Measurements from ENCODE around the gene VSTM2B.

Gene VSTM2B

GRCh38 chr19:29583196-29583999, 57.6 kb downstream of the VSTM2B start:
- no peak overlapping the region for H3K9ac ChIP-seq (ENCODE audit: low read length in 2 of 2)
- peaks cover 0 to 9% of the 10 kb centered on the region in 2 donors for H3K27me3 ChIP-seq (ENCODE audit: control insufficient read depth in 1 of 2, insufficient read depth in 2 of 2, low read length in 2 of 2)
- peaks cover 2 to 3% of the 10 kb centered on the region in 2 donors for H3K9me3 ChIP-seq (ENCODE audit: control insufficient read depth in 2 of 2, low read length in 2 of 2)
- H3K4me1 ChIP-seq (ENCODE audit: control insufficient read depth, insufficient read depth, low read length) = no peaks in the 10 kb centered on the region
- H3K27ac ChIP-seq (ENCODE audit: low read length) = no peak overlapping the region
- no peaks in the 10 kb centered on the region for H3K36me3 ChIP-seq (ENCODE audit: control insufficient read depth in 2 of 2, insufficient read depth in 2 of 2, low read length in 2 of 2)
- H3K4me3 ChIP-seq (ENCODE audit: low read length in 2 of 2) = no peak overlapping the region

DNA sequence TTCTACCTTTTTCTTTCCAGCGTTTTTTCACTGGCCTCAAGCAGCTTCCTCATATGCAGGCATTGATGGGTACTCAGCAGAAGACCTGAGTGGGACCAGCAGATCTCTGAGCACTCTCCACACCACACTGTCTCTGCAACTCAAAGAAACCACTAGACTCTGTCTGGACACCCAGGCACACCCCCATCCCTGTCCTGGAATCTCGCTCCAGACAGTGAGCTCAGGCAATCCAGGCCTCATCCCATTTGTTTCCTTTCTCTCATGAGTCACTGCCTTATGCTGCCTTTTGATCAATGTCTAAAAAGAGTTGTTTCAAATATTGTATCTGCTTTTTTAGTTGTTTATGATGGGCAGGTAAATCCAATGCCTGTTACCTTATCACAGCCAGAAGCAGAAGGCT, 60.6 kb downstream of the VSTM2B start:
- Histone ChIP-seq H3K9ac (ENCODE audit: low read length in 2 of 2) (no peak overlapping the region), H3K9me3 (ENCODE audit: control insufficient read depth in 2 of 2, low read length in 2 of 2) (peaks cover 2 to 3% of the 10 kb centered on the region in 2 donors), H3K27me3 (ENCODE audit: control insufficient read depth in 1 of 2, insufficient read depth in 2 of 2, low read length in 2 of 2) (peaks cover 0 to 14% of the 10 kb centered on the region in 2 donors), H3K4me3 (ENCODE audit: low read length in 2 of 2) (no peak overlapping the region), H3K27ac (ENCODE audit: low read length) (no peak overlapping the region), H3K4me1 (ENCODE audit: control insufficient read depth, insufficient read depth, low read length) (no peaks in the 10 kb centered on the region), H3K36me3 (ENCODE audit: control insufficient read depth in 2 of 2, insufficient read depth in 2 of 2, low read length in 2 of 2) (no peaks in the 10 kb centered on the region)

GRCh38 chr19:29587059-29587458, 61.3 kb downstream of the VSTM2B start:
- H3K27ac ChIP-seq (ENCODE audit: low read length) = no peak overlapping the region
- no peak overlapping the region for H3K4me3 ChIP-seq (ENCODE audit: low read length in 2 of 2)
- no peak overlapping the region for H3K9ac ChIP-seq (ENCODE audit: low read length in 2 of 2)
- no peaks in the 10 kb centered on the region for H3K4me1 ChIP-seq (ENCODE audit: control insufficient read depth, insufficient read depth, low read length)
- peaks cover 0 to 16% of the 10 kb centered on the region in 2 donors for H3K27me3 ChIP-seq (ENCODE audit: control insufficient read depth in 1 of 2, insufficient read depth in 2 of 2, low read length in 2 of 2)
- H3K36me3 ChIP-seq (ENCODE audit: control insufficient read depth in 2 of 2, insufficient read depth in 2 of 2, low read length in 2 of 2) = no peaks in the 10 kb centered on the region
- H3K9me3 ChIP-seq (ENCODE audit: control insufficient read depth in 2 of 2, low read length in 2 of 2) = peaks cover 2 to 3% of the 10 kb centered on the region in 2 donors

GRCh38 chr19:29587518-29587986, 61.8 kb downstream of the VSTM2B start:
- no peaks in the 10 kb centered on the region for H3K4me1 ChIP-seq (ENCODE audit: control insufficient read depth, insufficient read depth, low read length)
- no peak overlapping the region for H3K9ac ChIP-seq (ENCODE audit: low read length in 2 of 2)
- peaks cover 0 to 2% of the 10 kb centered on the region in 2 donors for H3K9me3 ChIP-seq (ENCODE audit: control insufficient read depth in 2 of 2, low read length in 2 of 2)
- no peak overlapping the region for H3K27ac ChIP-seq (ENCODE audit: low read length)
- peaks cover 0 to 16% of the 10 kb centered on the region in 2 donors for H3K27me3 ChIP-seq (ENCODE audit: control insufficient read depth in 1 of 2, insufficient read depth in 2 of 2, low read length in 2 of 2)
- H3K36me3 ChIP-seq (ENCODE audit: control insufficient read depth in 2 of 2, insufficient read depth in 2 of 2, low read length in 2 of 2) = no peaks in the 10 kb centered on the region
- no peak overlapping the region for H3K4me3 ChIP-seq (ENCODE audit: low read length in 2 of 2)

- no peak overlapping the region for H3K9ac ChIP-seq (ENCODE audit: low read length in 2 of 2)
- H3K9me3 ChIP-seq (ENCODE audit: control insufficient read depth in 2 of 2, low read length in 2 of 2) = peaks cover 0 to 2% of the 10 kb centered on the region in 2 donors
- H3K4me1 ChIP-seq (ENCODE audit: control insufficient read depth, insufficient read depth, low read length) = no peaks in the 10 kb centered on the region
- H3K27ac ChIP-seq (ENCODE audit: low read length) = no peak overlapping the region
- H3K4me3 ChIP-seq (ENCODE audit: low read length in 2 of 2) = no peak overlapping the region
- no peaks in the 10 kb centered on the region for H3K36me3 ChIP-seq (ENCODE audit: control insufficient read depth in 2 of 2, insufficient read depth in 2 of 2, low read length in 2 of 2)
- peaks cover 2 to 14% of the 10 kb centered on the region in 2 donors for H3K27me3 ChIP-seq (ENCODE audit: control insufficient read depth in 1 of 2, insufficient read depth in 2 of 2, low read length in 2 of 2)
Observed at GRCh38 chr19:29588095-29588494, 62.3 kb downstream of the VSTM2B start.

DNA sequence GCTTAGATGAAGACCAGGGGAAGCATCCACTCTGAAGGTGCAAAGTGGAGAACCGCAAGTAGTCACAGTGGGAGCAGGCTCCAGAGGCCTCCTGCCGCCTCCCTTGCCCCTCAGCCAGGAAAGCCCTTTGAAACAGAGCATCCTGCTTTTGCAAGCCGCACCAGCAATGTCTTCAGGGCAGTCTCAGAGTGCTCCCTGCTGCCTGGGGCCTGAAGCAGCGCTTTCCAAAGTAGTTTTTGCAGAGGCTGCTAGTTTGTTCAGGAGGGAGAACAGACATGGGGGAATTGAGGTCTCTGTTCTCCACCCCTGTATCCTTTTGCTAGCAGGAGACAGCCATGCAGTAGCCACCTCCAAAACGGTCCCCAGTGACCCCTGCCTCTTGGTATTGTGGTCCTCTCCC, 64.5 kb downstream of the VSTM2B start:
- peaks cover 2 to 18% of the 10 kb centered on the region in 2 donors for H3K27me3 ChIP-seq (ENCODE audit: control insufficient read depth in 1 of 2, insufficient read depth in 2 of 2, low read length in 2 of 2)
- no peak overlapping the region for H3K4me3 ChIP-seq (ENCODE audit: low read length in 2 of 2)
- H3K4me1 ChIP-seq (ENCODE audit: control insufficient read depth, insufficient read depth, low read length) = no peaks in the 10 kb centered on the region
- no peaks in the 10 kb centered on the region for H3K9me3 ChIP-seq (ENCODE audit: control insufficient read depth in 2 of 2, low read length in 2 of 2)
- no peak overlapping the region for H3K9ac ChIP-seq (ENCODE audit: low read length in 2 of 2)
- no peak overlapping the region for H3K27ac ChIP-seq (ENCODE audit: low read length)
- H3K36me3 ChIP-seq (ENCODE audit: control insufficient read depth in 2 of 2, insufficient read depth in 2 of 2, low read length in 2 of 2) = no peaks in the 10 kb centered on the region

DNA sequence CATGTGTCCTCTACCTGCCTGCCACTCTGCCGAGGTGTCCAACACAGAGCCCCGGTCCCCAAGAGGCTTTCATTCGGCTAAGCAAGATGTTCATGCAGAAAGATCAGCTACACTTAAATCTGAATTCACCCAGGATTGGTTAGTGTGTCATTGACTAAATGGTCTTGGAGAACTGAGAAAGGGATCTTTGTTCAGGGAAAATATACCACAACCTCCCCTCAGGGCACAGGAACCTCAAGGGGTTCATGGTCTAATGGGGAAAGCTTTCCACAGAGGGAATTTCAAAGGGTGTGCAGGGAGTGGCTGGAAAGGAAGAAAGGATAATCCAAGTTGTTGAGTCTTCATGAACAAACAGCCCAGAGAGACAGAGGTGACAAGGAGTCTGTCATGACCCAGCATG, 65.9 kb downstream of the VSTM2B start:
- H3K27me3 ChIP-seq (ENCODE audit: control insufficient read depth in 1 of 2, insufficient read depth in 2 of 2, low read length in 2 of 2) = peaks cover 8 to 25% of the 10 kb centered on the region in 2 donors
- no peak overlapping the region for H3K27ac ChIP-seq (ENCODE audit: low read length)
- H3K4me3 ChIP-seq (ENCODE audit: low read length in 2 of 2) = no peak overlapping the region
- H3K9me3 ChIP-seq (ENCODE audit: control insufficient read depth in 2 of 2, low read length in 2 of 2) = no peaks in the 10 kb centered on the region
- no peaks in the 10 kb centered on the region for H3K36me3 ChIP-seq (ENCODE audit: control insufficient read depth in 2 of 2, insufficient read depth in 2 of 2, low read length in 2 of 2)
- no peaks in the 10 kb centered on the region for H3K4me1 ChIP-seq (ENCODE audit: control insufficient read depth, insufficient read depth, low read length)
- no peak overlapping the region for H3K9ac ChIP-seq (ENCODE audit: low read length in 2 of 2)

- Histone ChIP-seq H3K9me3 (ENCODE audit: control insufficient read depth in 2 of 2, low read length in 2 of 2) (no peaks in the 10 kb centered on the region), H3K9ac (ENCODE audit: low read length in 2 of 2) (no peak overlapping the region), H3K27me3 (ENCODE audit: control insufficient read depth in 1 of 2, insufficient read depth in 2 of 2, low read length in 2 of 2) (peaks cover 11 to 25% of the 10 kb centered on the region in 2 donors)
Observed at GRCh38 chr19:29593869-29594268, 68.1 kb downstream of the VSTM2B start.

DNA sequence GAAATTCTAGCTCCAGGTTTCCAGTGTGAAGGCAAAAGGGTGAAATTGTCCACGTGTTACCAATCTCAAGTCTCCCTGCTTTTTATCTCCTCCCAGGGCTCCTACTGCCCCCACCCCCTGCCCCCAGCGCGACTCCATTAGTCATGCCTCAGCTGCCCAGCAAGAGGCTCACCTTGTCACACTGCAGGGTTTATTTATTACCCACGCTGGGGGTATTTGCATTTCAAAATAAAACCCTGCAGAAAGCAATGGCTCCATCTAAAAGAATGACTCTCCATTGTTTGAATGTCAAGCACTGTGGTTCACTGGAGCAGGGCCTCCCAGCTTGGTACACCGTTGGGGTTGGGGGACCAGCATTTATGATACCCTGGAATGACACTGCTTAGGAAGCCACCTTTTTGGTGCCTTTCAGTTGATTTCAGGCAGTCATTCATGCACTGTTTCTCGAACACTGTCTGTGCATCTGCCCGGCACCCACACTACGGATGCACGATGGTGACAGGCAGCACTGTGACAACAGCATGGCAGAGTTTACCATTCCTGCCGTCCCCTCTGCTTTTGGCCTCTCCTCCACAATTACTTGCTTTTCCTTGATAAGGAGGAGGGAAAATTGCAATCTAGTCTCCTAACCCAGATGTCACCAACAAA, 70.4 kb downstream of the VSTM2B start:
- H3K9ac ChIP-seq (ENCODE audit: low read length in 2 of 2) = no peak overlapping the region
- no peaks in the 10 kb centered on the region for H3K4me1 ChIP-seq (ENCODE audit: control insufficient read depth, insufficient read depth, low read length)
- no peak overlapping the region for H3K27ac ChIP-seq (ENCODE audit: low read length)
- H3K36me3 ChIP-seq (ENCODE audit: control insufficient read depth in 2 of 2, insufficient read depth in 2 of 2, low read length in 2 of 2) = no peaks in the 10 kb centered on the region
- H3K9me3 ChIP-seq (ENCODE audit: control insufficient read depth in 2 of 2, low read length in 2 of 2) = no peaks in the 10 kb centered on the region
- peaks cover 11 to 17% of the 10 kb centered on the region in 2 donors for H3K27me3 ChIP-seq (ENCODE audit: control insufficient read depth in 1 of 2, insufficient read depth in 2 of 2, low read length in 2 of 2)
- no peak overlapping the region for H3K4me3 ChIP-seq (ENCODE audit: low read length in 2 of 2)

More at GRCh38 chr19:29593869-29594268, 68.1 kb downstream of the VSTM2B start:
- Histone ChIP-seq H3K4me1 (ENCODE audit: control insufficient read depth, insufficient read depth, low read length) (no peaks in the 10 kb centered on the region), H3K36me3 (ENCODE audit: control insufficient read depth in 2 of 2, insufficient read depth in 2 of 2, low read length in 2 of 2) (no peaks in the 10 kb centered on the region), H3K27ac (ENCODE audit: low read length) (no peak overlapping the region), H3K4me3 (ENCODE audit: low read length in 2 of 2) (no peak overlapping the region)

- H3K9me3 ChIP-seq (ENCODE audit: control insufficient read depth in 2 of 2, low read length in 2 of 2) = no peaks in the 10 kb centered on the region
- H3K9ac ChIP-seq (ENCODE audit: low read length in 2 of 2) = no peak overlapping the region
- H3K27me3 ChIP-seq (ENCODE audit: control insufficient read depth in 1 of 2, insufficient read depth in 2 of 2, low read length in 2 of 2) = peaks cover 11 to 13% of the 10 kb centered on the region in 2 donors
- no peak overlapping the region for H3K27ac ChIP-seq (ENCODE audit: low read length)
- no peaks in the 10 kb centered on the region for H3K4me1 ChIP-seq (ENCODE audit: control insufficient read depth, insufficient read depth, low read length)
- no peak overlapping the region for H3K4me3 ChIP-seq (ENCODE audit: low read length in 2 of 2)
- no peaks in the 10 kb centered on the region for H3K36me3 ChIP-seq (ENCODE audit: control insufficient read depth in 2 of 2, insufficient read depth in 2 of 2, low read length in 2 of 2)
Observed at GRCh38 chr19:29596885-29597525, 71.2 kb downstream of the VSTM2B start.

Data from stomach smooth muscle (tissue), 2 donors.